ENCODE data around the gene IPO9. TPM values are rescaled to one million over a fixed set of nuclear protein-coding genes. Genes with fewer than 3 reads are reported as not detected.
A peak's percentile ranks its signal among the peaks of the same experiment; 100 is the strongest.

Gene IPO9
- 10 to 100 TPM; 10.1 to 17.2 (median 12.3) TPM for total RNA-seq

- WGBS, 2 donors, result 2 to 4% methylated on average over 22 to 28 of the region's 58 CpGs
- H3K4me3 ChIP-seq, result peak within 1 kb of the TSS; percentile 84 to 97 (median 92)
- peak; percentile 65 for DNase-seq
- TF ChIP-seq CTCF (IDR thresholded peaks at IDR 0.05) (peak; percentile 93 to 100 (median 98)), POLR2A (IDR thresholded peaks at IDR 0.05) (peak in 3 of 4 donors; percentile 58 to 80 (median 78))
- peaks cover 8 to 58% (median 14%) of the 10 kb centered on the region in 3 donors for H3K4me1 ChIP-seq
- intact Hi-C loops (cut with DNase I), result no loop called here
- no peaks in the 10 kb centered on the region for H3K27me3 ChIP-seq
- H3K9me3 ChIP-seq, result no peaks in the 10 kb centered on the region
- H3K27ac ChIP-seq, result peak within 1 kb of the TSS; percentile 89 to 96 (median 96)
- H3K36me3 ChIP-seq, result no peaks in the 10 kb centered on the region
Observed at GRCh38 chr1:201828820-201829774, at the start of gene IPO9. Gene IPO9 (plus strand): TSS chr1:201829157. CDS start chr1:201829210, 53 bp downstream.

GRCh38 chr1:201779351-201779880 lies 49.5 kb upstream of the IPO9 start:
- intact Hi-C loops (cut with DNase I), result no loop called here
- Histone ChIP-seq H3K36me3 (peaks cover 0 to 42% (median 20%) of the 10 kb centered on the region in 3 donors), H3K4me3 (no peak overlapping the region), H3K9me3 (no peaks in the 10 kb centered on the region), H3K4me1 (peaks cover 0 to 47% (median 26%) of the 10 kb centered on the region in 3 donors), H3K27ac (peak overlapping the region in 3 of 4 donors; percentile 10 to 59 (median 42)), H3K27me3 (no peaks in the 10 kb centered on the region)
- TF ChIP-seq POLR2A (IDR thresholded peaks at IDR 0.05), result no peak
- no peak for TF ChIP-seq CTCF (IDR thresholded peaks at IDR 0.05)
- no peak for DNase-seq
- WGBS, 2 donors, result 46 to 47% methylated on average over 5 to 6 of the region's 6 CpGs

- DNase-seq, result no peak
- H3K4me1 ChIP-seq, result peaks cover 0 to 61% (median 29%) of the 10 kb centered on the region in 3 donors
- WGBS, 2 donors, result 80 to 83% methylated on average over 6 of the region's 6 CpGs
- no peaks in the 10 kb centered on the region for H3K27me3 ChIP-seq
- peak overlapping the region in 2 of 4 donors; percentile 13 to 39 for H3K27ac ChIP-seq
- intact Hi-C loops (cut with DNase I), result no loop called here
- H3K9me3 ChIP-seq, result no peaks in the 10 kb centered on the region
- H3K36me3 ChIP-seq, result peaks cover 0 to 47% (median 20%) of the 10 kb centered on the region in 3 donors
- TF ChIP-seq POLR2A (IDR thresholded peaks at IDR 0.05) (no peak), CTCF (IDR thresholded peaks at IDR 0.05) (no peak)
- no peak overlapping the region for H3K4me3 ChIP-seq
Observed at GRCh38 chr1:201780952-201781351, 48.0 kb upstream of the IPO9 start.

GRCh38 chr1:201781437-201781836 lies 47.5 kb upstream of the IPO9 start:
- WGBS, 2 donors, result 24 to 50% methylated on average over 1 of the region's 1 CpG
- intact Hi-C loops (cut with DNase I), result no loop called here
- H3K27ac ChIP-seq, result peak overlapping the region in 2 of 4 donors; percentile 13 to 39
- H3K4me3 ChIP-seq, result no peak overlapping the region
- no peak for DNase-seq
- no peaks in the 10 kb centered on the region for H3K27me3 ChIP-seq
- H3K36me3 ChIP-seq, result peaks cover 0 to 52% (median 20%) of the 10 kb centered on the region in 3 donors
- H3K9me3 ChIP-seq, result no peaks in the 10 kb centered on the region
- TF ChIP-seq CTCF (IDR thresholded peaks at IDR 0.05) (no peak), POLR2A (IDR thresholded peaks at IDR 0.05) (no peak)
- peaks cover 0 to 66% (median 33%) of the 10 kb centered on the region in 3 donors for H3K4me1 ChIP-seq

GRCh38 chr1:201782353-201782752 lies 46.6 kb upstream of the IPO9 start:
- H3K27me3 ChIP-seq, result no peaks in the 10 kb centered on the region
- H3K27ac ChIP-seq, result peak overlapping the region in 2 of 4 donors; percentile 6
- TF ChIP-seq POLR2A (IDR thresholded peaks at IDR 0.05) (no peak), CTCF (IDR thresholded peaks at IDR 0.05) (no peak)
- H3K4me1 ChIP-seq, result peaks cover 0 to 75% (median 40%) of the 10 kb centered on the region in 3 donors
- intact Hi-C loops (cut with DNase I), result no loop called here
- no peak for DNase-seq
- 80% methylated on average over 3 of the region's 12 CpGs; no CpG with 5 or more reads in 1 of the 2 donors for WGBS, 2 donors
- peaks cover 0 to 61% (median 20%) of the 10 kb centered on the region in 3 donors for H3K36me3 ChIP-seq
- no peaks in the 10 kb centered on the region for H3K9me3 ChIP-seq
- H3K4me3 ChIP-seq, result no peak overlapping the region

Measured in esophagus squamous epithelium (tissue), 5 donors.